ENCODE data around the gene IKZF2.

IKZF2 gene

DNA sequence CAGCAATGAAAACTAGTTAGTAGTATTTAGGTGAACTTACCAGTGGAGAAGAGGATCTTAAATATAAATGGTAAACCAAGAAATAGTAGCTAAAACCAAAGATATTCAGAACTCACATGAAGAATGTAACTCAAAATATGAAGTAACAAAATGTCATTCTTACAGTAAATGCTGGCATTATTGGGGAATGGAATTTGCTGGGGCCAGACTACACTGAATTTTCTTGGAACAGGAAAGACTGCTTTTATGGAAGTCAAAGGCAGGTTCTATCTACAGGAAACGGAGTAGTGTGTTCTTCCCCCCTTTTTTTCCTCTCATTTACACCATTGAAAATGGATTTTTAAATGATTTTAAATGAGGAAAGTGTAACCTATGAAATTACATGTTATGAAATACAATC, 188.7 kb downstream of the IKZF2 start:
- in situ Hi-C loops (cut with HindIII; ENCODE audit: low sequenced_read_pairs) = no loop called here

DNA sequence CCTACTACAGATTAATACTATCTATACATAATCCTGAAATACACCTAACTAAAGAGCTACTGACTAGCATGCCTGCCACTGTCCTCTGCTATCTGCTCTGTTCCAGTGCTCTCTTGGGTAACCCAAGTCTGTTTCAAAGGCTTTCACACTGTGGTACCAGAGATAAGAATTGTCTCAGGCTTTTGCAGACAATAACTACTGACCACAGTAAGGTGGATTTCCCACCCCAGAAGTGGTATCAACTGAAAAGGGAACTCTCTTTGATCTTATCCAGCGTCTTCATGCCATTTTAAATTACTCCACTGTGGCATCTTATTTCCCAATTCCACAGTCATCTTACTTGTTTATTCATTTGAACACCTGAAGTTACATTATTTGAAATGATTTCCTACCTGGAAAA, 190.2 kb downstream of the IKZF2 start:
- in situ Hi-C loops (cut with HindIII; ENCODE audit: low sequenced_read_pairs) = no loop called here

DNA sequence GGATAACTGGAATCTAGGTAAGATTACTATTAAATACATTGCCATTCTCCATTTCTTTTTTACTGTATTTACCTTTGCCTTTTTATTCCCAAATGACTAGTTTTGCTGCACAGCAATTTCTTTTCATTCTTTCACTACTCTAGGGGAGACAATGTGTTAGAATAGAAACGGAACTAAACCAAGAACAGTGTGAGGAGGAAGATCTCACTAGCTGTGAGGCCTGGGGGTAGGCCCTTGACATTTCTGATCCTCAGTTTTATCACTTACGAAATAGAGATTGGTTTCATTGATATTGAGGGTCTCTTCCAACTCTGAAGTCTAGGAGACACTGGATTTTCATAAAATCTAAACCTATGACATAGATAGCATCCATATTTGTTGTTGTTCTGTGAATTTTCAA, 191.1 kb downstream of the IKZF2 start:
- in situ Hi-C loops (cut with HindIII; ENCODE audit: low sequenced_read_pairs) = no loop called here

GRCh38 chr2:212959471-212960117, 191.8 kb downstream of the IKZF2 start:
- in situ Hi-C loops (cut with HindIII; ENCODE audit: low sequenced_read_pairs) = no loop called here

DNA sequence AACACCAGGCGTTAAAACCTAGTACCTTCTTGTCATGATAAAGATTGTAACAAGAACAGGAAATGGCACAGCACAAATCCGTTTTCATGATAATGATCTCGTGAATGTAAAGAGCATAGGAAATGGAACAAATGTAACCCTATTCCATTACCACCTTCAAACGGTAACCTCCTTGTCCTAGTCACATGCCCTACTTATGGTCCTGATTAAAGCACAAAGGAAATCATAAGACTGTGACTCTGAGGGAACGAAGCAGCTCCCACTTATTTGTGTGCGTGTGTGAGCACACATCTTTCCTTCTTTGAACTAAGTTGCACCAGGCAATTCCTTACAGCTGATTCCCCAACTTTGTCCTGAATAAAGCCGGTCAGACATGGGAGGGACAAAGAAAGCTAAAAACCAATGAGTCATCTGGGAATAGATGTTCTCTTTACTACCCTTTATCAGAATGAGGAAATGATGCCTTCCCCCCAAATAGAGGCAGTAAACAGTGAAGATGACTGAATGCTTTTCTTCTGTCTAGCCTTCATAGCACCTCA, 192.6 kb downstream of the IKZF2 start:
- in situ Hi-C loops (cut with HindIII; ENCODE audit: low sequenced_read_pairs) = no loop called here

GRCh38 chr2:212958133-212958532, 193.3 kb downstream of the IKZF2 start:
- in situ Hi-C loops (cut with HindIII; ENCODE audit: low sequenced_read_pairs) = no loop called here

- in situ Hi-C loops (cut with HindIII; ENCODE audit: low sequenced_read_pairs) = no loop called here
Observed at GRCh38 chr2:212957624-212958023, 193.8 kb downstream of the IKZF2 start.

DNA sequence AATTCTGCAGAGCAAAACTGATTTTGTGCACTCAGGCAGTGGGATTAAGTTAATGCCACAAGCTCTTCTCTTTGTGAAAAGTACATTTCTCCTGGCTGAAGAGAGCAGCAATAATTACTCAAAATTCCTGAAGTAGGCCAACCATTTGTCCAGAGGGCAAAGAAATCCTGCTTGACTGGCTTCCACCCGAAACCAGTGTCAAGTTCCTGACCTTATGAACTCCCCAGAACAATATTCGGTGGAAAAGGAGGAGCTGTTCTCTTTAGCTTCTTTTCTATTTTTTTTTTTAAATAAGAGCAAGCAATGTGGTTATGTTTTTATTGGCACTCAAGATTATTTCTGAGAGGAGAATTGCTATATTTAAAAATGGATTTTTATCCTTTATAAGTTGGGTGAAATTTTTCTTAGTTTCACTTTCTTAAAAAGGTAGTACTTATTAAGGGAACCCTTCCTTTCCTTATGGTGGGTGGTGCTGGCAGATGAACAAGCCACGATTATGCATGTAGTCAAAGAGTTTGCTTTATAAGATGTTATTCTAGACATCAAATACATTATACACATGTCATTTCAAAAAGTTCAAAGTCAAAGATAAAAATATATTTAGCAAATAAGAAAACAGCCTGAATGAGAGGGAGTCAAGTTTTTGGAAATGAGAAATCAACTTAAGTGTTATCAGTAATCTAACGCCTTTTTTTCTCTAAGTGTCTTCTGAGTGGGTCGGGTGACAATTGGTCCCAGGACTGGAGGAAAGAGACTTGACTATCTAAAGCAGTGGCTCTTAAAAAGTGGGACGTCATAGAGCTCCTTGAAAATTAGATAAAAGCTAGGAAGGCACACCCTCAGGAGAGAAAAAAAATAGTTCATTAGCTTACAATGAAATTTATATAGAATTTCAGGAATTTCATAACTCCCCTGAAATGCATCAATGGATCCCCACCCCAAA, 194.5 kb downstream of the IKZF2 start:
- in situ Hi-C loops (cut with HindIII; ENCODE audit: low sequenced_read_pairs) = no loop called here

DNA sequence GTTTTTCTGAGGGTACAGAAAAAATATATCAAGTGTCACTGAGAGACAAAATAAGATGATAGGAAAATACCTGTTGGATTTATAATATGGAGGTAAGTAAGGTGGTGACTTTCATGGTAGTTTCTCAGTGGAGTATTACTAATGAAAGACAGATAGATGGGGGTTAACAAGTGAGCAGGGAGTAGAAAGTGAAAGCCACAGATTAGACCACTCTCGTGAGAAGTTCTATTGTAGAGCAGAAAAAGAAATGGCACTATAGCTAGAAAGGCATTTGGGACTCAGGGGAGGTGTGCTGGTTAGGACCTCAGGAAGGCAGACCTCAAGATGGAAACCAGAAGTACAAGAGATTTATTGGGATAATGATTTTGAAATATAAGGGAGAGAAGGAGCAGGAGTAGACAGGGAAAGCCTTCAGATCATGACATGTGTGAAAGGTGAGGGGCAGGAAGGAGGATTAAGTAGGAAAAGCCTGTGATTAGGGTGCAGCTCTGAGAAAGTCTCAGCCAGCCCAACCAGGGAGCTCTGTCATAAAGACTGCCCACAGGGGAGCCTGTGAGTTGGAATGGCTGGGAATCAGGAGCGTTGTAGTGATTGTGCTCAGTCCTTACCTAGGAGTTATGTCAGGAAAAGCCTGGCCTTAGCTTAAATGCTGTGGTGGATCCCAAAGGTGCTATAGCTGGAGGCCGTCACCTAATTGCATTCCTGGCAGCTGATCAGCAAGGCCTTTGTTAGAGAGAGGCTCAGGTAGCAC, 198.1 kb downstream of the IKZF2 start:
- in situ Hi-C loops (cut with HindIII; ENCODE audit: low sequenced_read_pairs) = no loop called here

DNA sequence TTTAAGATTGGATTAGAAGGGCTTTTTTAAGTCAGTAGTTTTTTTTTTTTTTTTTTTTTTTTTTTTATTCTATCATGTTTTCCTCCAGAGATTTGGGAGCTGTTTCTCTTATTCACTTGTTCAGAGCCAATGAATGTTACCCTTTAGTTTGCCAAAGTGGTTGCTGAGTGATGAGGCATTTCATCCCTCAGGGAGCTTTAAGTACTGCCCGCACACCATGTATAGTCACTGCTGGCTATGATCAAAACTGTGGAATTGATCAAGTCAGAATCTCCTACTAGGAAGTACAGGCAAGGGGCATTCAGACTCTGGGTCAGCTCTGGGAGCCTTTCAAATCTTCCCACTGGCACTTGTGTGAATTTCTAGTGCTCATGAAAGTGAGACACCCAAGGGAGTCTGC, 201.6 kb downstream of the IKZF2 start:
- in situ Hi-C loops (cut with HindIII; ENCODE audit: low sequenced_read_pairs) = no loop called here
